HG02571 (cell line): ENCODE data around the gene ZCCHC3.
A peak's percentile ranks its signal among the peaks of the same experiment; 100 is the strongest.
"Not testable (repeated sequence)": the region's sequence is repeated elsewhere in the genome, so short reads cannot be mapped to it uniquely, and the experiment has no call there.

ENCODE experiments used
- ATAC-seq: cut with Tn5 transposase; IDR thresholded peaks from one replicate; pipeline ENCODE4 v1.9.1; 2021; ENCODE audit warnings: mild to moderate bottlenecking, moderate library complexity; ENCODE audit not compliant: unreplicated experiment

Gene ZCCHC3

GRCh38 chr20:297098-297924, at the start of gene ZCCHC3:
ZCCHC3 (plus strand) TSS chr20:297570; CDS start chr20:297587, 17 bp downstream.
- ATAC-seq: peak; percentile 81

GRCh38 chr20:251354-251753, 46.0 kb upstream of the ZCCHC3 start:
- ATAC-seq: no peak

- no peak for ATAC-seq
Measured at GRCh38 chr20:252801-253200, 44.6 kb upstream of the ZCCHC3 start.

GRCh38 chr20:253447-253846, 43.9 kb upstream of the ZCCHC3 start:
- ATAC-seq: not testable (repeated sequence)

GRCh38 chr20:257419-257818, 40.0 kb upstream of the ZCCHC3 start, which contains the start of gene DEFB132:
DEFB132 (plus strand) TSS chr20:257724; CDS start chr20:257779, 55 bp downstream.
- ATAC-seq: no peak

GRCh38 chr20:258269-258858, 39.0 kb upstream of the ZCCHC3 start:
- ATAC-seq: no peak

- no peak for ATAC-seq
Measured at GRCh38 chr20:258963-259362, 38.4 kb upstream of the ZCCHC3 start.

GRCh38 chr20:259981-260380, 37.4 kb upstream of the ZCCHC3 start:
- no peak for ATAC-seq

- no peak for ATAC-seq
Measured at GRCh38 chr20:263701-264100, 33.7 kb upstream of the ZCCHC3 start.

- ATAC-seq: peak; percentile 77
Measured at GRCh38 chr20:266596-267562, 30.5 kb upstream of the ZCCHC3 start.

GRCh38 chr20:270517-270916, 26.9 kb upstream of the ZCCHC3 start:
- ATAC-seq: no peak

GRCh38 chr20:271069-271468, 26.3 kb upstream of the ZCCHC3 start:
- ATAC-seq: no peak

GRCh38 chr20:271528-271927, 25.8 kb upstream of the ZCCHC3 start:
- no peak for ATAC-seq

GRCh38 chr20:272718-273117, 24.7 kb upstream of the ZCCHC3 start:
- ATAC-seq: no peak

GRCh38 chr20:273884-274283, 23.5 kb upstream of the ZCCHC3 start:
- ATAC-seq: no peak

GRCh38 chr20:275791-276190, 21.6 kb upstream of the ZCCHC3 start:
- no peak for ATAC-seq

GRCh38 chr20:276620-277495, 20.5 kb upstream of the ZCCHC3 start:
- ATAC-seq: no peak

- ATAC-seq: no peak
Measured at GRCh38 chr20:277496-277781, 19.9 kb upstream of the ZCCHC3 start.

GRCh38 chr20:278181-278580, 19.2 kb upstream of the ZCCHC3 start:
- no peak for ATAC-seq
